Activated CD8-positive, alpha-beta memory T cell treated with anti-CD3 and anti-CD28 coated beads for 36 hours (primary cell): ENCODE measurements around the gene MB. TPM values are rescaled to one million over a fixed set of nuclear protein-coding genes. Genes with fewer than 3 reads are reported as not detected.

Source experiments
- CTCF ChIA-PET: fragments of 350-600 bp; sonication (Branson Sonifier 250); formaldehyde crosslinking; loops from one replicate; lab custom pipeline; 2021; ENCODE audit warnings: antibody characterized with exemption; lab: Charles Lee
- POLR2A ChIA-PET: fragments of 350-600 bp; sonication (Branson Sonifier 250); formaldehyde crosslinking; loops from one replicate; lab custom pipeline; 2021; ENCODE audit warnings: antibody characterized with exemption; lab: Charles Lee
- total RNA-seq, 2 experiments: library from RNA; stranded (reverse); gene quantifications; one replicate each; pipeline ENCODE4 v1.2.3, GENCODE V29; 2021

The MB gene
- total RNA-seq, 2 experiments from 2014 or later = 1.5 to 1.8 TPM

- ChIA-PET CTCF (no interaction called here), POLR2A (no interaction called here)
Observed at GRCh38 chr22:35643991-35644390, 26.9 kb upstream of the MB start.

DNA sequence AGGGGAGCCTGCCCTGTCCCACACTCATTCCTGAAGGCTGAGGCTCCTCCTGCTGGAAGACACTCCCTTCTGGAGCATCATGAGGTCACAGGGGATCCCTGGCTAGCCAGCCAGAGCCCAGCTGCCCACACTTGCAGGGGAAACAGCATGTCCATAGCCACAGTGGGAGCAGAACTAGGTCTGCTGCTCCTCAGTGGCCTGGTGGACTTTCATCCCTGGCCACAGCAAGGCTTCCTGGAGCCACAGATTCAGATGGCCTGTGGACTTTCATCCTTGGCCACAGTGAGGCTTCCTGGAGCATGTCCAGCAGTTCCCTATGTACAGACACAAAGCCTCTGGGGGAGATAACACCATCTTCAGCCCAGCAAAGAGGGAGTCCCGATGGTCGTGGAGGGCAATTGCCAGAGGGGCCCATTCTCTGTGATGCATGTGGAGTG lies 25.2 kb upstream of the MB start:
- POLR2A ChIA-PET = no interaction called here
- CTCF ChIA-PET = no interaction called here

DNA sequence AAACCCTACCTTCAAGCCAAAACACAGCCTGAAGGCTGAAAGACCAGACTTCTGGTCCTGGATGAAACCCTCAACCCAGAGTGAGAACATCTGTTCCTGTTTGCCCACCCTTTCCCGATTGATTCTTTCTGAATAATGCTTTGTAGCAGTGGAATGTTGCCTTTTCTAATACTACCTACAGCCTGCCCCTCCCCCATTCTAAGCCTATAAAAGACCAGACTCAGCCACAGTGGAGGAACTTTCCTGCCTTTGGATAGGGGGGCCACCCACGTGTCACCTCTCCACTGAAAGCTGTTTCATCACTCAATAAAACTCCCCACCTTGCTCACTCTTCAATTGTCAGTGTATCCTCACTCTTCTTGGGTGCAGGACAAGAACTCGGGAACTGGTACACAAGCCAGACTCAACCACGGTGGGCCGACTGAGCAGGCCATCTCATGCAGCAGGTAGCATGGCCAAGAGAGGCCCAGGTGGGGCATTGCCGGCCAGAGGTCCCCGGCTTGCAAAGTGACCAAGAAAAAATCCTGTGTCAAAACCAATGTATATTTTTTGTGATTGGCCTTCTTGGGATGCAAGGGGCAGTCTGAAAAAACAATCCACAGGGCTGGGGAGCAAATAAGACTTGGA lies 24.5 kb upstream of the MB start:
- ChIA-PET POLR2A (interaction anchor here (1.2 kb wide), 1 partner anchor 8 kb away, joined by 3 read pairs; no protein-coding TSS in a partner anchor), CTCF (no interaction called here)

GRCh38 chr22:35638410-35638809 lies 21.3 kb upstream of the MB start:
- ChIA-PET CTCF (no interaction called here), POLR2A (no interaction called here)

- POLR2A ChIA-PET = no interaction called here
- CTCF ChIA-PET = no interaction called here
Observed at GRCh38 chr22:35638001-35638400, 20.9 kb upstream of the MB start.

DNA sequence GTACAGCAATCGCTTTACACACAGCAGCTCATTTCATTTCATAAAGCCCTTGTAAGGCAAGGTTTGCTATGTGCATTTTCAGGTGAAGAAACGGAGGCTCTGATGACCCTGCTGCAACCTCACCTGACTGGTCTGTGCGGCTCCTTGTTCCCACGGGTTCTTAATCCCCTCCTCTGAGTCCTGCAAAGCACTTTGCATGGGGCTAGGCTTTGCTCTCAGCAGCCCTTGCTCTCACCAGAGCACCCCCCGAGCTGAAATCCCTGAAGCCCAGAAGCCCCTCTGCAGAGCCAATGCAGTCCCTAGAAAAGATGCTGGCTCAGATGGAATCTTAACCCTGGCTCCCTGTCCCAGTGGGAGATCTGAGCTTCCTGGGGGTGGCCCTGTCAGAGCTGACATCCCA lies 20.1 kb upstream of the MB start:
- ChIA-PET POLR2A (no interaction called here), CTCF (no interaction called here)

DNA sequence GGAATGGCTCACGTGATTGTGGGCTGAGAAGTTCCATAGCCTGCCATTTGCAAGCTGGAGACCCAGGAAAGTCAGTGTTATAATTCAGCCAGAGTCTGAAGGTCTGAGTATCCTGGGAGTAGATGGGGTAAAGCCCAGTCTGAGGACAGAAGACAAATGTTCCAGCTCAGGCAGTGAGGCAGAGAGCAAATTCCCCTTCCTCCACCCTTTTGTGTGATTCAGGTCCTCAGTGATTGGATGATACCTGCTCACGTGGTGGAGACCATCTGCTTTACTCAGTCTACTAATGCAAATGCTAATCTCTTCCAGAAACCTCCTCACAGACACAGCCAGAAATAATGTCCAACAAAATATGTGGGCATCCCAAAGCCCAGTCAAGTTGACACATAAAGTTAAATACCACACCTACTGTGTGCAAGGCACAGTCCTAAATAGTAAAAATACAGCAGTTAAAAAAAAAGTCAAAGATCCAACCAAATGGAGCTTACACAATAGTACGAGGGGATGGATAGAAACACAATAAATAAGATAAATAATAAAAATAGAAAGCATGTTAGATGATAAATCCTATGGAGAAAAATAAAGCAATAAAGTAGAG lies 17.9 kb upstream of the MB start:
- ChIA-PET POLR2A (no interaction called here), CTCF (no interaction called here)

GRCh38 chr22:35634015-35634414 lies 16.9 kb upstream of the MB start:
- ChIA-PET CTCF (no interaction called here), POLR2A (interaction anchor here (0.9 kb wide), 1 partner anchor 14 kb away, joined by 3 read pairs; the partner anchor contains the start of gene APOL6)

GRCh38 chr22:35633520-35633919 lies 16.4 kb upstream of the MB start:
- POLR2A ChIA-PET = interaction anchor here (0.9 kb wide), 1 partner anchor 15 kb away, joined by 3 read pairs; the partner anchor contains the start of gene APOL6
- CTCF ChIA-PET = no interaction called here

GRCh38 chr22:35632935-35633334 lies 15.8 kb upstream of the MB start:
- POLR2A ChIA-PET = no interaction called here
- CTCF ChIA-PET = no interaction called here

DNA sequence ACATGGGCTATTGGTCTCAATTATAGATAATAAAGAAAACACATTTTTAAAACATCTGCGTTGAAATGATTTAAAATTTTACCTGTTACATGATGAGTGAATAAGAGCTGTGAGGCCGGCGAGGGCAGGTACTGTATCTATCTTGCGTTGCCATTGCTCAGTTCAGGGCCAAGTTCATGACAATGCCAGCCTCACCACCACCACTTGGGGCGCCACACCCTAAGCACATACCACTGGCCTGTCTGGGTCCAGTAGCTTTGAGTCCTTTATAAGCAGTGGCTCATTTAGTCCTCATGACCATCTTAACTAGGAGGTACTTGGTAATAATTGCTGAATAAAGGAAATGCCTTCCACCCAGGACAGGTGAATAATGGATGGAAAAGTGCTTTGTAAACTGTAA lies 14.5 kb upstream of the MB start:
- POLR2A ChIA-PET = no interaction called here
- CTCF ChIA-PET = interaction anchor here (0.7 kb wide), 1 partner anchor 16 kb away, joined by 3 read pairs; the partner anchor contains the start of gene APOL6

DNA sequence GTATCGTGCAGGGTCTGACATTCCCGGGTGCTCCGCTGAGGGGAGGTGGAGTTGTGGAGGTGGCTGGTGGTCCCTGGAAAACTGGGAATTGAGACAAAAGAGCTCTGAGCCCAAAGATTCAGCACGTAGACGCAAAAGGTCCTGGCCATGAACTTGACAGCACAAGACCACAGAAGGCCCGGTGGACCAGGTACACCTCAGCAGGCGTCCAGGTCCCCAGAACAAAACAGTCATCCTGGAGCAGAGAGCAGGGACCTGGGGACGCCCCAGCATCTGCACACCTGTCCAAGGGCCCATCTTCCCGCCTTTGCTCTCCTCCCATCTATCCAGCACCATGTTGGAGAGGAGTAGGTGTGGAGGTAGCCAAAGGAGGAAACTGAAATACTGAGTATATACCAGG lies 13.8 kb upstream of the MB start:
- ChIA-PET POLR2A (interaction anchor here (0.5 kb wide), 1 partner anchor 940 kb away, joined by 3 read pairs; no protein-coding TSS in a partner anchor), CTCF (interaction anchor here (0.8 kb wide), 1 partner anchor 49 kb away, joined by 3 read pairs; no protein-coding TSS in a partner anchor)

- CTCF ChIA-PET = interaction anchor here (0.8 kb wide), 1 partner anchor 50 kb away, joined by 3 read pairs; no protein-coding TSS in a partner anchor
Observed at GRCh38 chr22:35630387-35630793, 13.3 kb upstream of the MB start.

DNA sequence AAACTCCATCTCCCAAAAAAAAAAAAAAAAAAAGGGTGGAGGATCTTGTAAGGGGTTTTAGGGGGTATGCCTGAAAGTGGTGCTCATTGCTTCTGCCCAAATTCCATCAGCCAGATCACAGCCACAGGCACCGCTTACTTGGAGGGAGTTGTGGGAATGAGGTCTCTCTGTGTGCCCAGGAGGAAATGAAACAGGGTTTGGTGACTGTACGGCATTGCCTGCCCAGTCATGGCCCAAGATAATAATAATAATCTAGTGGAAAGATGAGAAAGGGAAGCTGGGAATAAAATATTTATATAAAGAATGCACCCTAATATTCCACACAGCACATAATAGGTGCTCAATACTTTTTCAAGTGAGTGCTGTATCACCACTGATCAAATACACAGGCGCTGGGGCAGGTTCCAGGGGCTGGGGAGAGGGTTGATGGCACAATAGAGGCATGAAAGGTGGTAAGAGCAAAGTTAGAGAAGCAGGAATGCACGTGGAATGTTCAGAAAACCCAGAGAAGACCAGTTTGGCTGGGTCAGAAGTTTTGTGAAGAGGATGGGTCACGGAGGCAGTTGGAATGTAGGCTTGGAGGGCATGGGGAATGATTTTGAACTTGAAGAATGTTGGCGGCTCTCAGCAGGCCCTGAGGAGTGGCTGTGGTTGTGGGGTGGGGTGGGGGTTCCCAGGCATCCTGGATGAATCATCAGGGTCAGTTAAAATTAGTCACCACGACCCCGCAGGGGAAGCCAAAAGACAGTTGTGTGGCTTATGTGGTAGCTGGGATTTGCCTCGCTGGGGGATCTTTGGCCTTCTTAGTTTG lies 12.5 kb upstream of the MB start:
- POLR2A ChIA-PET = no interaction called here
- CTCF ChIA-PET = interaction anchor here (0.8 kb wide), 1 partner anchor 50 kb away, joined by 3 read pairs; no protein-coding TSS in a partner anchor

More at GRCh38 chr22:35630387-35630793, 13.3 kb upstream of the MB start:
- POLR2A ChIA-PET = interaction anchor here (0.5 kb wide), 1 partner anchor 940 kb away, joined by 3 read pairs; no protein-coding TSS in a partner anchor

- ChIA-PET CTCF (interaction anchor here (2.0 kb wide), 1 partner anchor 437 kb away, joined by 6 read pairs; no protein-coding TSS in a partner anchor), POLR2A (no interaction called here)
Observed at GRCh38 chr22:35628732-35629131, 11.6 kb upstream of the MB start.

- POLR2A ChIA-PET = interaction anchor here (0.7 kb wide), 1 partner anchor 275 kb away, joined by 4 read pairs; no protein-coding TSS in a partner anchor
- CTCF ChIA-PET = interaction anchor here (0.6 to 2.1 kb wide), 11 partner anchors 12 to 438 kb away, joined by 3 to 8 read pairs (median 3); partner anchors contain the start of gene APOL6
Observed at GRCh38 chr22:35627267-35628041, 10.3 kb upstream of the MB start.

DNA sequence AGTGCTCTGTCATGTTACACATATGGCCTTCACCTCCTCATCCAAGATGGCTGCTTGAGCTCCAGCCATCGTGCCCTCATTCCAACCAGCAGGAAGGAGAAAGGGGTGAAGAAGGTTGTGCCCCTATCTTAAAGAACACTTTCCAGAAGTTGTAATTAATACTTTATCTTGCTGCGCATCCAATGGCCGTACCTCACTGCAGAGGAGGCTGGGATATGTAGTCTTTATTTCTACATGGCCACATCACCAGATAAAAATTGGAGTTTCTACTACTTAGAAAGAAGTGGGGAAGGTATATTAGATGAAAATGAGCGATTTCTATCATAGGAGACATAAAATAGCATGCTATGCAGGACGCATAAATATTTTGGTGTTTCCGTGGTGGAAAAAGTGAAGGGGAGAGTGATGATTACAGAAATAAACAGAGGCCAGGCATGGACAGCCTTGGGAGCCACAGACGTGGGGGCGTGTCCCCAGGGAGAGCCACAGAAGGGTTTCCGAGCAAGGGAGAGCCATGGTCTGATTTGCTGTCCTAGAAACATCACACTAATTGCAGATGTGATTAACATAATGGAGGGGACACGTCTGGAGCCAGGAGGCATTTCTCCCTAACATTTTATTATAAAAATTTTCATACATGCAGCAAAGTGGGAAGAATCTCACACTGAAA lies 8.8 kb upstream of the MB start:
- POLR2A ChIA-PET = no interaction called here

GRCh38 chr22:35624547-35624946 lies 7.4 kb upstream of the MB start:
- CTCF ChIA-PET = interaction anchor here (0.6 kb wide), 1 partner anchor 405 kb away, joined by 3 read pairs; no protein-coding TSS in a partner anchor
- POLR2A ChIA-PET = no interaction called here

More for the DNA sequence above, 8.8 kb upstream of the MB start:
- CTCF ChIA-PET = interaction anchor here (1.1 to 2.1 kb wide), 2 partner anchors 275 to 440 kb away, joined by 3 to 8 read pairs; no protein-coding TSS in a partner anchor
